ENCODE data around the gene CWF19L1. TPM values are rescaled to one million over a fixed set of nuclear protein-coding genes. Genes with fewer than 3 reads are reported as not detected.

The CWF19L1 gene
- total and polyA plus RNA-seq, 2 experiments from 2014 or later, result 15.8 to 34.4 TPM

GRCh38 chr10:100307684-100308083, 40.2 kb upstream of the CWF19L1 start:
- Mint-ChIP-seq H3K9me3 (no peaks in the 10 kb centered on the region), H3K27me3 (ENCODE audit: insufficient read depth, low read depth, poor library complexity) (peaks cover 13% of the 10 kb centered on the region), H3K36me3 (ENCODE audit: low read depth) (no peaks in the 10 kb centered on the region), H3K4me3 (no peak overlapping the region), H3K4me1 (peaks cover 6% of the 10 kb centered on the region), H3K27ac (no peak overlapping the region)
- H3K9me2 ChIP-seq (ENCODE audit: insufficient read depth), result no peaks in the 10 kb centered on the region
- no peak overlapping the region for H2AFZ ChIP-seq
- no peak overlapping the region for H3K4me2 ChIP-seq
- no peaks in the 10 kb centered on the region for H3F3A ChIP-seq (replicated peaks; ENCODE audit: low read depth)
- H3K27ac ChIP-seq (ENCODE audit: low read depth), result no peak overlapping the region
- TF ChIP-seq NANOG (IDR thresholded peaks at IDR 0.05; ENCODE audit: borderline replicate concordance) (no peak), STAT1 (IDR thresholded peaks at IDR 0.05; ENCODE audit: unreplicated experiment) (no peak), ZNF114 (CRISPR knock-in tag; IDR thresholded peaks at IDR 0.05) (no peak), CREB1 (CRISPR knock-in tag; IDR thresholded peaks at IDR 0.05; ENCODE audit: low read depth) (no peak), POLR2AphosphoS5 (IDR thresholded peaks at IDR 0.05; ENCODE audit: low read depth) (no peak), ETS1 (IDR thresholded peaks at IDR 0.05) (no peak)
- TF ChIP-seq, protein P1, sequence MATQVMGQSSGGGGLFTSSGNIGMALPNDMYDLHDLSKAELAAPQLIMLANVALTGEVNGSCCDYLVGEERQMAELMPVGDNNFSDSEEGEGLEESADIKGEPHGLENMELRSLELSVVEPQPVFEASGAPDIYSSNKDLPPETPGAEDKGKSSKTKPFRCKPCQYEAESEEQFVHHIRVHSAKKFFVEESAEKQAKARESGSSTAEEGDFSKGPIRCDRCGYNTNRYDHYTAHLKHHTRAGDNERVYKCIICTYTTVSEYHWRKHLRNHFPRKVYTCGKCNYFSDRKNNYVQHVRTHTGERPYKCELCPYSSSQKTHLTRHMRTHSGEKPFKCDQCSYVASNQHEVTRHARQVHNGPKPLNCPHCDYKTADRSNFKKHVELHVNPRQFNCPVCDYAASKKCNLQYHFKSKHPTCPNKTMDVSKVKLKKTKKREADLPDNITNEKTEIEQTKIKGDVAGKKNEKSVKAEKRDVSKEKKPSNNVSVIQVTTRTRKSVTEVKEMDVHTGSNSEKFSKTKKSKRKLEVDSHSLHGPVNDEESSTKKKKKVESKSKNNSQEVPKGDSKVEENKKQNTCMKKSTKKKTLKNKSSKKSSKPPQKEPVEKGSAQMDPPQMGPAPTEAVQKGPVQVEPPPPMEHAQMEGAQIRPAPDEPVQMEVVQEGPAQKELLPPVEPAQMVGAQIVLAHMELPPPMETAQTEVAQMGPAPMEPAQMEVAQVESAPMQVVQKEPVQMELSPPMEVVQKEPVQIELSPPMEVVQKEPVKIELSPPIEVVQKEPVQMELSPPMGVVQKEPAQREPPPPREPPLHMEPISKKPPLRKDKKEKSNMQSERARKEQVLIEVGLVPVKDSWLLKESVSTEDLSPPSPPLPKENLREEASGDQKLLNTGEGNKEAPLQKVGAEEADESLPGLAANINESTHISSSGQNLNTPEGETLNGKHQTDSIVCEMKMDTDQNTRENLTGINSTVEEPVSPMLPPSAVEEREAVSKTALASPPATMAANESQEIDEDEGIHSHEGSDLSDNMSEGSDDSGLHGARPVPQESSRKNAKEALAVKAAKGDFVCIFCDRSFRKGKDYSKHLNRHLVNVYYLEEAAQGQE (IDR thresholded peaks at IDR 0.05; ENCODE audit: unreplicated experiment), result no peak
- H3K4me3 ChIP-seq, result no peak overlapping the region
- no peaks in the 10 kb centered on the region for H3K36me3 ChIP-seq (ENCODE audit: insufficient read depth)
- DNase-seq (ENCODE audit: low spot score), result no peak
- no peaks in the 10 kb centered on the region for H4K20me1 ChIP-seq (replicated peaks; ENCODE audit: insufficient read depth)
- no peaks in the 10 kb centered on the region for H3K79me2 ChIP-seq (replicated peaks; ENCODE audit: insufficient read depth)
- no peak for ATAC-seq
- H3K27me3 ChIP-seq (ENCODE audit: insufficient read depth), result no peaks in the 10 kb centered on the region
- 0 out of 2 replicates have a peak, but pooled peaks cover 2% of the 10 kb centered on the region for H3K4me1 ChIP-seq (ENCODE audit: insufficient read depth)

- peaks cover 17% of the 10 kb centered on the region for H3K27me3 Mint-ChIP-seq (ENCODE audit: insufficient read depth, low read depth, poor library complexity)
- peaks cover 3% of the 10 kb centered on the region for H3K9me3 Mint-ChIP-seq
- H2AFZ ChIP-seq, result no peak overlapping the region
- H3K36me3 ChIP-seq (ENCODE audit: insufficient read depth), result no peaks in the 10 kb centered on the region
- H3K4me1 Mint-ChIP-seq, result peaks cover 11% of the 10 kb centered on the region
- H3K27ac ChIP-seq (ENCODE audit: low read depth), result no peak overlapping the region
- H3K4me3 ChIP-seq, result no peak overlapping the region
- H3K4me3 Mint-ChIP-seq, result no peak overlapping the region
- DNase-seq (ENCODE audit: low spot score) (no peak), ATAC-seq (no peak)
- H3K27me3 ChIP-seq (ENCODE audit: insufficient read depth), result no peaks in the 10 kb centered on the region
- no peaks in the 10 kb centered on the region for H4K20me1 ChIP-seq (replicated peaks; ENCODE audit: insufficient read depth)
- H3K79me2 ChIP-seq (replicated peaks; ENCODE audit: insufficient read depth), result no peaks in the 10 kb centered on the region
- no peaks in the 10 kb centered on the region for H3K9me2 ChIP-seq (ENCODE audit: insufficient read depth)
- H3K36me3 Mint-ChIP-seq (ENCODE audit: low read depth), result no peaks in the 10 kb centered on the region
- H3K27ac Mint-ChIP-seq, result no peak overlapping the region
- no peaks in the 10 kb centered on the region for H3F3A ChIP-seq (replicated peaks; ENCODE audit: low read depth)
- peaks cover 7% of the 10 kb centered on the region for H3K4me1 ChIP-seq (ENCODE audit: insufficient read depth)
- H3K4me2 ChIP-seq, result no peak overlapping the region
- TF ChIP-seq CTCF (conservative IDR thresholded peaks at IDR 0.05; ENCODE audit: low read depth in 2 of 2) (no peak), EZH2 (IDR thresholded peaks at IDR 0.05; ENCODE audit: low read depth, unreplicated experiment) (no peak), CREB1 (CRISPR knock-in tag; IDR thresholded peaks at IDR 0.05; ENCODE audit: low read depth) (no peak), EZH2phosphoT487 (IDR thresholded peaks at IDR 0.05; ENCODE audit: unreplicated experiment) (no peak)
Measured at GRCh38 chr10:100306861-100307260, 39.4 kb upstream of the CWF19L1 start.
